Cardiac fibroblast (primary cell): Measurements from ENCODE around the gene SNUPN.
A peak's percentile ranks its signal among the peaks of the same experiment; 100 is the strongest.

ENCODE experiments used
- DNase-seq, 2 donors: peaks; one replicate each; pipeline versions ENCODE4 v3.0.0 to v3.0.0-alpha.2; 2010; ENCODE audit warnings: low read depth in 2 of 2
- H3K4me3 ChIP-seq, 2 donors: replicated peaks in 1 of 2; 1 replicate in 1 of 2; 2 replicates in 1 of 2; pipeline ENCODE4 v1.5.1; 2011; ENCODE audit warnings: low read depth in 2 of 2, low read length in 2 of 2, mild to moderate bottlenecking in 2 of 2, moderate library complexity in 1 of 2
- CTCF ChIP-seq: IDR thresholded peaks from one replicate; pipeline ENCODE4 v1.5.1; 2011; ENCODE audit warnings: low read depth, mild to moderate bottlenecking, low read length, inconsistent platforms

Gene SNUPN

DNA sequence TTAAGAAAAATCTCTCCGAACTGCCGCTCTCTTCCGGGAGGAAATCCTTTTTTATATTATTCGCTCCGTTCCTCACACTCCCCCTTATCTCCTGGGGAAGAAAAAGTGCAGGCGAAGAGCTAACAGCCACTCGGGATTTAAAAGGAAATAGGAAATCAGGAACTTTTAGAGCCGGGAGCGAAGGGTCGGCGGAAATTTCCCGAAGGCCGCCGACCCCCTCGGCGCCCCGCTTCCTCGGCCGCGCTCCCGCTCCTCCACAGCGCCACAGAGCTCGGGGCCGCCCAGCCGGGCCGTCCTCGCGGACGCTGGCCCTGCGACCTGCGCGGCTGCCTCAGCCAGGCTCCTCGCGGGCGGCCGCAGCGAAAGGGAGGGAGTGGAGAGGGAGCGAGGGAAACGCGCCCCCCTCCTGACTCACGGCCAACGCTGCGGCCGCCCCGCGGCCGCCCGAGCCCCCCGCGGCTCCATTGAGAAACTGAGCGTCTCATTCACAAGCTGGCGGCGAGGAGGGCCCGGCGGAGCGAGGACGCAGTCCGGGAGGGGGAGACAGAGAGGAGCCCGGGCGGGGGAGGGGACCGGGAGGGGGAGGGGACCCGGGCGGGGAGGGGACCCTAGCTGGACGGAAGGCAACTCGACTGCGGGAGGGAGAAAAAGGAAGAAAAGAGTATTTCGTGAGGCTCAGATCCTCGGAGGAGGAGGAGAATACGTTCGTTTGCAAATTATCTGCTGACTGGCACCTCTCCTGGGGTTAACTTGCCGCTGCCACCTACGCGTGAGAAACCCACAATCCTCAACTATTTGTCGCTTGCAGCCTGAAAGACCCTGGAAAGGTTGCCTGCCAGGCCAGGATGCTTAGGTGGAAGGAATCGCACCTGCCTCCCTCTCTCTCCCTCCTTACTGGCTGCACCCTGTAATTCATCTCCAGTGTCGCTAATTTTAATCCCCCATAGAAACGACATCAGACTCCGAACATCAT lies 46.3 kb downstream of the SNUPN start, which contains the start of gene PTPN9:
TSS of gene PTPN9 (minus strand) at position 368 of the 973 bp plus-strand sequence. CDS start 539 bp downstream, outside the sequence.
- peak; percentile 72 to 82 for DNase-seq
- H3K4me3 ChIP-seq, result peak within 1 kb of the TSS; percentile 76 to 79
- peak; percentile 33 for TF ChIP-seq CTCF

DNA sequence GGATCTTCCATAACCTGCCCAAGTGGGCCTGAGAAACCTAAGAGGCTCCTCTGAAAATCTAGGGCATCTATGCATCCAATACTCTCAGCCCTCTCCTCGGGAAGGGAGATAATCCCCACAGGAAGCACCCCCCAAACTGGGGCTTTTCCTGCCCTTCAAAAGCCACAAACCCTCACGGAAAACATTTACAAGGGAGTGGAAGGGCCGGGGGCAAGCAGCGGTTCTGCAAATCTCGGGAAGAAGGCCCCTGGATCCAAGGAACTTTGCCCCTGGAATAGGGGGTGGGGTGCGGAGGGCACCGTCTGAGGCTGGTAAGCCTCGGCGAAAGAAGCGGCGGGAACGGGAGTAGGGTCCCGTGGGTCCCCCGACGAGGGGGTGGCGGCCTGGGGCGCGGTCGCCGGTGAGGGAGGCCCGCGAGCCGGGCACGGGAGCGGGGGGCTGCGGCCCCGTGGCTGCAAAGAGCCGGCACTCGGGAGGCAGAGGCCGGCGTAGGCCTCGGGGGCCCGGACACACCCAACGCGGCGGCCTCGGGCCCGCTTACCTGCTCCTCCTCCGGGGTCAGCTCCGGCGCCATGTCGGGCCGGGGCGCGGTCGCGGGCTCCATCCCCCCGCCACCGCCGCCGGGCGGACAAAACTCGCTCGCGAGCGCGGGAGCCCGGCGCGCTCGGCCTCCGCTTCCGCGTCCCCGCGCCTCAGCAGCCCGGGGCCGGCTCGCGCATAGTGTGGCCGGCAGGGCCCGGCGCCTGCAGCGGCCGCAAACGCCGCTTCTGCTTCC lies 47.2 kb downstream of the SNUPN start:
- H3K4me3 ChIP-seq, result peak overlapping the region; percentile 76 to 79
- DNase-seq, result peak in 1 of 2 donors; percentile 10
- no peak for TF ChIP-seq CTCF

- TF ChIP-seq CTCF, result no peak
- DNase-seq, result peak; percentile 38 to 46
- H3K4me3 ChIP-seq, result peak overlapping the region; percentile 76 to 79
Observed at GRCh38 chr15:75577401-75578172, 47.9 kb downstream of the SNUPN start.

DNA sequence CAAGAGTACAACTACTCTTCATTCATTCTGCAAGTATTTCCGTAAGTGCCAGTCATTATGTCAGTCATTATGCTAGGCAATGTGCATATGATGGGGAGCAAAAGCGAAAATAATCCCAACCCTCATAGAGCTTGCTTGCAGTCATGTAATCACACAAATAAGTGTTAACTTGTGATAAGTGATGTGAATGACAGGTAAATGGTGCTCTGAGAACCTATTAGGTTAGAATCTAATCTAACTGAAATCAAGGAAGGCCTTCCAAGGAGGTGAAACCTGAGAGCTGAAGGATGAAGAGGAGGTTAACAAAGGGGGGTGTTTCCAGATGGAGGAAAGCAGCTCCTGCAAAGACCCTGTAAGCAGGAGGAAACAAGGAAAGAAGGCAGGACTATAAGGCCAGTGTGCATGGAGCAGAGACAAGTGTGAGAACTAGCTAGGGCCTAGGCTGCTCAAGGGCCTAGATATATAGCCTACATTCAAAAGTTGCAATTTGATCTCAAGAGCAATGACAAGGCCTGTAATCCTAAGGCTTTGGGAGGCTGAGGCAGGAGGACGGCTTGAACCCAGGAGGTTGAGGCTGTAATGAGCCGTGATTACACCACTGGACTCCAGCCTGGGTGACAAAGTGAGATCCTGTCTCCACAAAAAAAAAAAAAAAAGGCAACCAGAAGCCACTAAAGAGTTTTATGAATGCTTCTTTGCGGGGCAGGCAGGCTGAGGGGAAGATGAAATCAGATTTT lies 51.7 kb downstream of the SNUPN start:
- no peak for DNase-seq
- TF ChIP-seq CTCF, result no peak
- H3K4me3 ChIP-seq, result no peak overlapping the region

- TF ChIP-seq CTCF, result no peak
- H3K4me3 ChIP-seq, result no peak overlapping the region
- peak; percentile 15 to 38 for DNase-seq
Observed at GRCh38 chr15:75570126-75570845, 55.2 kb downstream of the SNUPN start.
